Neural progenitor cell (in vitro differentiated cells): ENCODE data around the gene AP1B1. TPM values are rescaled to one million over a fixed set of nuclear protein-coding genes. Genes with fewer than 3 reads are reported as not detected.

ENCODE experiments used
- DNase-seq: peaks from one replicate; pipeline ENCODE4 v3.0.0-alpha.2; 2016; ENCODE audit warnings: low spot score
- H2AFZ ChIP-seq: fragments of 200-600 bp; sonication (generic); replicated peaks from 2 replicates; pipeline ENCODE4 v1.6.1; 2016; ENCODE audit warnings: antibody characterized with exemption
- H3F3A ChIP-seq: fragments of 200-600 bp; sonication (generic); 2 replicates; pipeline ENCODE4 v1.6.1; 2016; ENCODE audit warnings: antibody characterized with exemption, low read depth
- H3K27ac ChIP-seq: fragments of 200-600 bp; sonication (generic); 2 replicates; pipeline ENCODE4 v1.5.1; 2016; ENCODE audit warnings: mild to moderate bottlenecking
- H3K27me3 ChIP-seq: fragments of 200-600 bp; sonication (generic); 2 replicates; pipeline ENCODE4 v1.6.1; 2016; ENCODE audit warnings: mild to moderate bottlenecking, moderate library complexity
- H3K36me3 ChIP-seq: fragments of 200-600 bp; sonication (generic); 2 replicates; pipeline ENCODE4 v1.5.1; 2016
- H3K4me1 ChIP-seq: fragments of 200-600 bp; sonication (generic); 2 replicates; pipeline ENCODE4 v1.6.1; 2016; ENCODE audit warnings: mixed run types
- H3K4me2 ChIP-seq: fragments of 200-600 bp; sonication (generic); 2 replicates; pipeline ENCODE4 v1.6.1; 2016
- H3K4me3 ChIP-seq: fragments of 200-600 bp; sonication (generic); 2 replicates; pipeline ENCODE4 v1.5.1; 2016
- H3K79me2 ChIP-seq: fragments of 200-600 bp; sonication (generic); 2 replicates; pipeline ENCODE4 v1.6.1; 2016; ENCODE audit warnings: low read depth
- H3K9ac ChIP-seq: fragments of 200-600 bp; sonication (generic); 2 replicates; pipeline ENCODE4 v1.6.1; 2016
- H3K9me3 ChIP-seq: fragments of 200-600 bp; sonication (generic); 2 replicates; pipeline ENCODE4 v1.5.1; 2016; ENCODE audit warnings: low read depth
- H4K20me1 ChIP-seq: fragments of 200-600 bp; sonication (generic); 2 replicates; pipeline ENCODE4 v1.6.1; 2016; ENCODE audit warnings: low read depth
- H3K27ac Mint-ChIP-seq: 3 replicates; pipeline ENCODE4 v1.8.0; 2021; ENCODE audit warnings: mixed read lengths
- H3K27me3 Mint-ChIP-seq: 2 replicates; pipeline ENCODE4 v1.8.0; 2022; ENCODE audit warnings: low read depth, mild to moderate bottlenecking, inconsistent platforms, moderate library complexity, mixed read lengths; ENCODE audit not compliant: insufficient read depth
- H3K36me3 Mint-ChIP-seq: 3 replicates; pipeline ENCODE4 v1.8.0; 2021; ENCODE audit warnings: mixed read lengths
- H3K4me1 Mint-ChIP-seq: 3 replicates; pipeline ENCODE4 v1.8.0; 2021; ENCODE audit warnings: mixed read lengths
- H3K4me3 Mint-ChIP-seq: 3 replicates; pipeline ENCODE4 v1.8.0; 2021; ENCODE audit warnings: mild to moderate bottlenecking, moderate library complexity, mixed read lengths
- H3K9me3 Mint-ChIP-seq: 3 replicates; pipeline ENCODE4 v1.8.0; 2020; ENCODE audit warnings: mixed read lengths
- CTCF ChIP-seq: fragments of 200-600 bp; sonication (generic); IDR thresholded peaks from 2 replicates; pipeline ENCODE4 v1.5.1; 2017; ENCODE audit warnings: antibody characterized with exemption, mild to moderate bottlenecking
- EZH2 ChIP-seq: fragments of 200-600 bp; sonication (generic); IDR thresholded peaks from 2 replicates; pipeline ENCODE4 v1.6.1; 2017; ENCODE audit warnings: antibody characterized with exemption, mild to moderate bottlenecking, moderate library complexity
- EZH2phosphoT487 ChIP-seq: fragments of 200-600 bp; sonication (generic); IDR thresholded peaks from 2 replicates; pipeline ENCODE4 v1.6.1; 2017; ENCODE audit warnings: antibody characterized with exemption
- total RNA-seq: library from RNA; depleted of rRNA; stranded (reverse); fragments of >200 nt; gene quantifications from 2 replicates; pipeline ENCODE4 v1.2.3, GENCODE V29; 2015; ENCODE audit warnings: low replicate concordance

Gene AP1B1
- total RNA-seq, 1 donor from 2014 or later, result 34.7 TPM

- H3K9me3 Mint-ChIP-seq, result no peaks in the 10 kb centered on the region
- peak within 1 kb of the TSS; percentile 92 for H3K4me3 Mint-ChIP-seq
- TF ChIP-seq EZH2 (no peak), CTCF (peak; percentile 17), EZH2phosphoT487 (no peak)
- peaks cover 13% of the 10 kb centered on the region for H3K4me1 ChIP-seq
- H3K4me1 Mint-ChIP-seq, result peaks cover 36% of the 10 kb centered on the region
- peaks cover 26% of the 10 kb centered on the region for H3F3A ChIP-seq
- no peaks in the 10 kb centered on the region for H3K79me2 ChIP-seq
- DNase-seq, result peak; percentile 81
- H4K20me1 ChIP-seq, result peaks cover 10% of the 10 kb centered on the region
- H3K36me3 Mint-ChIP-seq, result no peaks in the 10 kb centered on the region
- H3K9ac ChIP-seq, result no peak within 1 kb of the TSS
- H3K4me3 ChIP-seq, result peak within 1 kb of the TSS; percentile 61
- H3K9me3 ChIP-seq, result no peaks in the 10 kb centered on the region
- H3K4me2 ChIP-seq, result peak within 1 kb of the TSS; percentile 84
- peaks cover 13% of the 10 kb centered on the region for H3K27me3 Mint-ChIP-seq
- H3K27ac ChIP-seq, result no peak within 1 kb of the TSS
- H3K36me3 ChIP-seq, result no peaks in the 10 kb centered on the region
- H3K27ac Mint-ChIP-seq, result no peak within 1 kb of the TSS
- H2AFZ ChIP-seq, result peak within 1 kb of the TSS; percentile 84
- H3K27me3 ChIP-seq, result peaks cover 13% of the 10 kb centered on the region
Observed at GRCh38 chr22:29306175-29306834, 82.1 kb downstream of the AP1B1 start, which contains the start of gene GAS2L1. Gene GAS2L1 (plus strand): TSS chr22:29306650. CDS start chr22:29308106, 1,456 bp downstream.

DNA sequence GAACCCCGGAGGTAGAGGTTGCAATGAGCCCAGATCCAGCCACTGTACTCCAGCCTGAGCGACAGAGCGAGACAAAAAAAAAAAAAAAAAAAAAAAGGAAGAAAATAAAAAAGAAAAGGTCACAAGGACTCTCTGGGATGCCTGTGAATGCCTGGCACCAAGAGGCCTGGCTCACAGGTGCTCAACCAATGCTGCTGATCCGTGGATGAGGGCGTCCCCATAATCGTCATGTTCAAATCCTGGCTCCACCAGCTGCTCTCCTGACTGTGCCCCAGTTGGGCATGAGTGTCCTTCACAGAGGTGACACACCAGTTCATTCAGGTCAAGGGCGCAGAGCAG lies 82.6 kb downstream of the AP1B1 start:
- Mint-ChIP-seq H3K36me3 (no peaks in the 10 kb centered on the region), H3K4me3 (peak overlapping the region; percentile 83), H3K27me3 (peaks cover 12% of the 10 kb centered on the region), H3K4me1 (peaks cover 33% of the 10 kb centered on the region), H3K27ac (no peak overlapping the region), H3K9me3 (no peaks in the 10 kb centered on the region)
- no peak for DNase-seq
- Histone ChIP-seq H3K4me1 (peaks cover 13% of the 10 kb centered on the region), H3K9me3 (no peaks in the 10 kb centered on the region), H3K27ac (no peak overlapping the region), H3F3A (peaks cover 30% of the 10 kb centered on the region), H3K4me2 (peak overlapping the region; percentile 84), H3K36me3 (no peaks in the 10 kb centered on the region), H3K27me3 (peaks cover 13% of the 10 kb centered on the region), H3K4me3 (peak overlapping the region; percentile 61), H2AFZ (no peak overlapping the region), H4K20me1 (peaks cover 8% of the 10 kb centered on the region), H3K79me2 (no peaks in the 10 kb centered on the region), H3K9ac (no peak overlapping the region)
- TF ChIP-seq CTCF (no peak), EZH2phosphoT487 (no peak), EZH2 (no peak)

- H2AFZ ChIP-seq, result no peak overlapping the region
- no peak overlapping the region for H3K4me3 ChIP-seq
- no peak overlapping the region for H3K4me2 ChIP-seq
- Mint-ChIP-seq H3K9me3 (no peaks in the 10 kb centered on the region), H3K27me3 (peaks cover 20% of the 10 kb centered on the region), H3K36me3 (peaks cover 14% of the 10 kb centered on the region), H3K4me1 (peaks cover 19% of the 10 kb centered on the region), H3K4me3 (no peak overlapping the region), H3K27ac (no peak overlapping the region)
- no peaks in the 10 kb centered on the region for H3K79me2 ChIP-seq
- H3F3A ChIP-seq, result peaks cover 60% of the 10 kb centered on the region
- DNase-seq, result no peak
- no peak overlapping the region for H3K27ac ChIP-seq
- peaks cover 13% of the 10 kb centered on the region for H3K4me1 ChIP-seq
- H3K27me3 ChIP-seq, result peaks cover 8% of the 10 kb centered on the region
- no peak overlapping the region for H3K9ac ChIP-seq
- H3K36me3 ChIP-seq, result no peaks in the 10 kb centered on the region
- H3K9me3 ChIP-seq, result no peaks in the 10 kb centered on the region
- H4K20me1 ChIP-seq, result peaks cover 31% of the 10 kb centered on the region
- TF ChIP-seq EZH2 (no peak), CTCF (no peak), EZH2phosphoT487 (no peak)
Observed at GRCh38 chr22:29302681-29303465, 85.5 kb downstream of the AP1B1 start.
